Spleen (tissue), 7 donors: ENCODE data around the gene LPCAT2.

Experiments
- CTCF ChIP-seq, 11 experiments: fragments of 200-600 bp in 7 of 11; fragments of 450-650 bp in 4 of 11; sonication (generic) in 4 of 11; IDR thresholded peaks in 8 of 11; conservative IDR thresholded peaks in 3 of 11; 1 replicate in 7 of 11; 2 replicates in 4 of 11; pipeline versions ENCODE4 v1.4.0 to v1.8.0; 2016 to 2021; ENCODE audit warnings: antibody characterized with exemption in 11 of 11, inconsistent platforms in 4 of 11, mild to moderate bottlenecking in 1 of 11
- POLR2AphosphoS5 ChIP-seq, 3 donors: sonication (generic); formaldehyde crosslinking; IDR thresholded peaks; one replicate each; pipeline ENCODE4 v1.5.1; 2017; ENCODE audit warnings: antibody characterized with exemption in 3 of 3
- donor health status: DM: no; HTN: no; CAD: no; lungs with moderate emphysema.
- donor health status: DM: no; HTN: no; CAD: no.
- donor health status: DM: no; HTN: no; CAD: no.

- TF ChIP-seq CTCF (IDR thresholded peaks at IDR 0.05 in 8 of 11, conservative IDR thresholded peaks at IDR 0.05 in 3 of 11) (no peak), POLR2AphosphoS5 (IDR thresholded peaks at IDR 0.05) (no peak)
Measured at GRCh38 chr16:55557186-55557585, 48.3 kb downstream of the LPCAT2 start.
